Stimulated activated CD4-positive, alpha-beta T cell treated with anti-CD3 and anti-CD28 coated beads, TNF-alpha, amount 100 ng/mL, for 48 hours (primary cell): ENCODE data around the gene SEMA3G.

Source experiments
- DNase-seq, 3 donors: peaks; one replicate each; pipeline ENCODE4 v3.0.0-alpha.2; 2020; ENCODE audit warnings: low read depth in 3 of 3

SEMA3G gene

GRCh38 chr3:52396011-52396906 lies 48.6 kb downstream of the SEMA3G start:
- no peak for DNase-seq

GRCh38 chr3:52395503-52395865 lies 49.4 kb downstream of the SEMA3G start:
- no peak for DNase-seq

GRCh38 chr3:52394751-52395502 lies 50.0 kb downstream of the SEMA3G start:
- DNase-seq: no peak

GRCh38 chr3:52393959-52394670 lies 50.8 kb downstream of the SEMA3G start:
- no peak for DNase-seq

- DNase-seq: no peak
These were observed 51.6 kb downstream of the SEMA3G start for GRCh38 chr3:52393131-52393807.

GRCh38 chr3:52392216-52392930 lies 52.5 kb downstream of the SEMA3G start:
- DNase-seq: no peak

GRCh38 chr3:52391096-52391495 lies 53.8 kb downstream of the SEMA3G start:
- no peak for DNase-seq

GRCh38 chr3:52388933-52389332 lies 56.0 kb downstream of the SEMA3G start:
- DNase-seq: no peak

GRCh38 chr3:52388348-52388821 lies 56.5 kb downstream of the SEMA3G start:
- no peak for DNase-seq

GRCh38 chr3:52387481-52387880 lies 57.4 kb downstream of the SEMA3G start:
- DNase-seq: no peak

GRCh38 chr3:52385157-52385556 lies 59.7 kb downstream of the SEMA3G start:
- no peak for DNase-seq

- DNase-seq: no peak
These were observed 60.7 kb downstream of the SEMA3G start for GRCh38 chr3:52384019-52384761.

- DNase-seq: no peak
These were observed 61.5 kb downstream of the SEMA3G start for GRCh38 chr3:52383446-52383845.
